Pancreas (tissue), 10 donors: ENCODE measurements around the gene TREM2. TPM values are rescaled to one million over a fixed set of nuclear protein-coding genes. Genes with fewer than 3 reads are reported as not detected.

Experiments
- ATAC-seq, 4 donors: fragments of 200-7000 bp; cut with Tn5 transposase; one replicate each; pipeline versions ENCODE4 v1.8.0 to v1.9.1; 2020; ENCODE audit warnings: mild to moderate bottlenecking in 4 of 4, moderate library complexity in 4 of 4
- DNase-seq, 6 donors: peaks; one replicate each; pipeline ENCODE4 v3.0.0-alpha.2; 2020
- FAIRE-seq: peaks from 2 replicates; lab custom pipeline; 2012; peaks lifted over from hg19 to GRCh38; lab: Jason Lieb, UNC
- H3K27ac ChIP-seq, 4 donors: fragments of 200-600 bp; sonication (generic); 1 replicate in 3 of 4; 2 replicates in 1 of 4; pipeline versions ENCODE4 v1.5.0 to v1.8.0; 2020
- H3K27me3 ChIP-seq, 4 donors: fragments of 200-600 bp; one replicate each; pipeline ENCODE4 v1.8.0; 2021
- H3K36me3 ChIP-seq, 3 donors: fragments of 200-600 bp; sonication (generic) in 1 of 3; one replicate each; pipeline versions ENCODE4 v1.5.0 to v1.8.0; 2020 to 2021
- H3K4me1 ChIP-seq, 3 donors: fragments of 200-600 bp; one replicate each; pipeline ENCODE4 v1.8.0; 2021
- H3K4me3 ChIP-seq, 4 donors: fragments of 200-600 bp; sonication (generic) in 2 of 4; one replicate each; pipeline versions ENCODE4 v1.5.0 to v1.8.0; 2020 to 2021
- H3K9me3 ChIP-seq, 4 donors: fragments of 200-600 bp; one replicate each; pipeline ENCODE4 v1.8.0; 2021
- WGBS, 2 donors: extraction: QIAGEN DNeasy Blood & Tissue Kit; methylation state at CpG; one replicate each; pipeline ENCODE4 v1.1.7; 2013; 5-methylcytosine and 5-hydroxymethylcytosine counted together
- intact Hi-C, 3 donors: fragments of 100-400 bp; cut with DNase I; formaldehyde crosslinking; loops; one replicate each; pipeline versions ENCODE4 v1.11.1 to v1.14.2; 2022
- polyA plus RNA-seq, 2 donors: library from polyadenylated mRNA; stranded (reverse); fragments of 200-250 nt; gene quantifications; one replicate each; pipeline ENCODE4 v1.2.3, GENCODE V29; 2013
- total RNA-seq, 6 donors: library from RNA; stranded (reverse); fragmentation: NEBNext Ultra II Directional in 4 of 6; extraction: Animal tissue kit (Norgen Biotek cat#: 25700) in 4 of 6; gene quantifications; one replicate each; pipeline versions ENCODE4 v1.2.1 to v1.2.4, GENCODE V29; 2021 to 2023
- TF ChIP-seq, protein P1 (sequence below), 4 donors: fragments of 200-600 bp; sonication (generic) in 3 of 4; IDR thresholded peaks; one replicate each; pipeline versions ENCODE4 v1.5.0 to v1.8.0; 2021; ENCODE audit warnings: antibody characterized with exemption in 4 of 4
- donor health status: healthy with polysubstance abuse.
- donor health status: DM: no; HTN: no; CAD: no; lungs with moderate emphysema.
- donor health status: DM: no; HTN: no; CAD: no.
- donor health status: control.
- donor health status: control.
- donor health status: Bipolar disorder and iron deficiency.
- donor health status: DM: yes; HTN: yes; CAD: no.
- donor health status: DM: no; HTN: no; CAD: no.
- donor health status: DM: no; HTN: no; CAD: no.
- donor health status: DM: yes; HTN: yes; CAD: no.

TREM2 gene
- total and polyA plus RNA-seq, 8 donors = 0.59 to 27.1 (median 2.1) TPM

DNA sequence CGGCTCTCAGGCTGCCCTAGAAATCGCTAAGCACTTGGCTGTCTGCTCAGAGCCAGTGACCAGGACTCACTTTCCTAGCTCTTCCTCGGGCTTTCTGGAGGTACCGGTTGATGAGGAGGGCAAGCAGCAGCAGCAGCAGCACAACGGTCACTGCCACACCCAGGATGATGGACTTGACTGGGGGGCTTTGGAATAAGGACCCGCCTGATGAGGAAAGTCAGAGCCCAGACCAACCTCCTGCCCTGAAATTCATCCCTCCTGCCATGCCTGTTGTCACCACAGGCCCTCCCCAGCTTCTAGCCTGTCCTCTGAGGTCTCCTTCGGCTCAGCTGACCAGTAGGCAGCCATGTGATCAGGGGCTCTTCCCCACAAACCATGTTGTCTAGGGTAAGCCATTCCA is 21.8 kb upstream of the TREM2 start:
- no peak overlapping the region for H3K4me3 ChIP-seq
- ATAC-seq (no peak), FAIRE-seq (no peak), DNase-seq (no peak)
- no peaks in the 10 kb centered on the region for H3K36me3 ChIP-seq
- H3K27me3 ChIP-seq = no peaks in the 10 kb centered on the region
- no peaks in the 10 kb centered on the region for H3K9me3 ChIP-seq
- no peaks in the 10 kb centered on the region for H3K4me1 ChIP-seq
- H3K27ac ChIP-seq = no peak overlapping the region
- 72 to 79% methylated on average over 7 of the region's 7 CpGs for WGBS, 2 donors
- TF ChIP-seq, protein P1, sequence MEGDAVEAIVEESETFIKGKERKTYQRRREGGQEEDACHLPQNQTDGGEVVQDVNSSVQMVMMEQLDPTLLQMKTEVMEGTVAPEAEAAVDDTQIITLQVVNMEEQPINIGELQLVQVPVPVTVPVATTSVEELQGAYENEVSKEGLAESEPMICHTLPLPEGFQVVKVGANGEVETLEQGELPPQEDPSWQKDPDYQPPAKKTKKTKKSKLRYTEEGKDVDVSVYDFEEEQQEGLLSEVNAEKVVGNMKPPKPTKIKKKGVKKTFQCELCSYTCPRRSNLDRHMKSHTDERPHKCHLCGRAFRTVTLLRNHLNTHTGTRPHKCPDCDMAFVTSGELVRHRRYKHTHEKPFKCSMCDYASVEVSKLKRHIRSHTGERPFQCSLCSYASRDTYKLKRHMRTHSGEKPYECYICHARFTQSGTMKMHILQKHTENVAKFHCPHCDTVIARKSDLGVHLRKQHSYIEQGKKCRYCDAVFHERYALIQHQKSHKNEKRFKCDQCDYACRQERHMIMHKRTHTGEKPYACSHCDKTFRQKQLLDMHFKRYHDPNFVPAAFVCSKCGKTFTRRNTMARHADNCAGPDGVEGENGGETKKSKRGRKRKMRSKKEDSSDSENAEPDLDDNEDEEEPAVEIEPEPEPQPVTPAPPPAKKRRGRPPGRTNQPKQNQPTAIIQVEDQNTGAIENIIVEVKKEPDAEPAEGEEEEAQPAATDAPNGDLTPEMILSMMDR (IDR thresholded peaks at IDR 0.05) = no peak
- intact Hi-C loops = no loop called here

DNA sequence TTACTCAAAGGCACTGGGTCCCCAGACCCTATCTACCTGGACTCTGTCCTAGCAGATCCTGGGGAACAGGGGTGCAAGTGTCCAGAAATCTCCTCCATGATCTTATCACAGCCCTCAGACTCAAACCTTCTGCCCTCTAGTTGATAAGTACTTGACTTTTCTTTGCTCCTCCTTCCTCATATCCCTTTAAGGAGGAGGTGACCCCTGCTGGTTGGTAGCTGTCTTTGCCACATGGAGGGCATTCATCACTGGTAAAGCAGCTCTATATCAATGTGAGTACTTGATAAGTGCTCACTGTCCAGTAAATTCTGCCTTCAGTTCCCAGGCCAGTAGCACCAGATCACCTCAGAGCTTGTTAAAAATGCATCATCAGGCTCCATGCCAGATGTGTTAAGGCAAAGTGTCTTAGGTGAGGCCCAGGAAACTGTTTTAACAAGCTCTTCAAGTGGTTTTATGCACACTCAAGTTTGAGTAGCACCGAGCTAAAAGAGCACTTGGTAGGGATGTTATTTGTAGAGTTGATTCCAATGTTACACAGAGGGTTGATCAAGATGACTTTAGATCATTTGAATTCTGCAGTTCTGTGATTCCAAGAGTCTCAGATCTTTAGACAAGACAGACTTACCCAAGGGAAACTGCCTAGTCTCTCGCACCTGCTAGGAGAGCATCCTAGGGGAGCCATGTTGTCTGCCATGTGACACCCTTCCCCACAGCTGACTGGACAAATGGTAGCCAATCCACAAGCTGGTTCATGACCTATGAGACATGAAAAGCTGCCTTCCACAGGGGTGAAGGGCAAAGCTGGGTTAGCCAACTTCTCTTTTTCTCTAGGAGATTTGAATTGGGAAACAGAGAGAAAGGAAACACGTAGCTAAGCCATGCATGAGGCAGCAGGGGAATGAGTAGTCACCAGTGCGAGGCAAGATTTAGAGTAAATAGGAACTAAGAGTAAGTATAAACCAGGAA is 19.4 kb upstream of the TREM2 start:
- Histone ChIP-seq H3K27ac (peak overlapping the region in 1 of 4 donors; percentile 42), H3K4me3 (no peak overlapping the region), H3K4me1 (no peaks in the 10 kb centered on the region), H3K9me3 (no peaks in the 10 kb centered on the region), H3K36me3 (no peaks in the 10 kb centered on the region), H3K27me3 (no peaks in the 10 kb centered on the region)
- peak in 2 of 6 donors; percentile 22 to 30 for DNase-seq
- TF ChIP-seq, protein P1 (IDR thresholded peaks at IDR 0.05) = peak in 3 of 4 donors; percentile 23 to 40 (median 36)
- intact Hi-C loops = no loop called here
- FAIRE-seq = no peak
- peak in 3 of 4 donors; percentile 80 to 89 (median 87) for ATAC-seq
- WGBS, 2 donors = 68 to 76% methylated on average over 4 of the region's 4 CpGs

DNA sequence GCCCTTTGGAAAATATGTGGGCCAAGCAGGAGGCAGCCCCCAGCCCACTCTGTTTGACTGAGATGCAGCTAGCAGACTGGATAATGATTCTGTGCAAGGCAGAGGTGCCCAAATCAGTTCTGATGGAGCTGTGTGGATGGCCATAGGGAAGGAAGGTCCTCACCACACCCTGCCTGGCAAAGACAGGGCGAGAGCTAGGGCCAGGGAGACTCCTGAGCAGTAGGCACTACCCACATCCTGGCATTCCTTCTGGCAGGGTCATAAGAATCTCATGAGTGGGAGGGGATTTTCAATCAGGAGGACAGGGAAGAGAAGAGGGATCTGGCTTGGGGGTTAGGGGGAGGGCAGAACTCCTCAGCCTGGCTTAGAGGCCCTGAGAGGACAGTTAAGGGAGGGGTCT is 18.6 kb upstream of the TREM2 start:
- intact Hi-C loops = no loop called here
- Histone ChIP-seq H3K4me3 (no peak overlapping the region), H3K27me3 (no peaks in the 10 kb centered on the region), H3K9me3 (no peaks in the 10 kb centered on the region), H3K4me1 (no peaks in the 10 kb centered on the region), H3K27ac (no peak overlapping the region), H3K36me3 (no peaks in the 10 kb centered on the region)
- DNase-seq (no peak), FAIRE-seq (no peak), ATAC-seq (no peak)
- TF ChIP-seq, protein P1 (IDR thresholded peaks at IDR 0.05) = no peak
- WGBS, 2 donors = 56 to 86% methylated on average over 1 of the region's 1 CpG

DNA sequence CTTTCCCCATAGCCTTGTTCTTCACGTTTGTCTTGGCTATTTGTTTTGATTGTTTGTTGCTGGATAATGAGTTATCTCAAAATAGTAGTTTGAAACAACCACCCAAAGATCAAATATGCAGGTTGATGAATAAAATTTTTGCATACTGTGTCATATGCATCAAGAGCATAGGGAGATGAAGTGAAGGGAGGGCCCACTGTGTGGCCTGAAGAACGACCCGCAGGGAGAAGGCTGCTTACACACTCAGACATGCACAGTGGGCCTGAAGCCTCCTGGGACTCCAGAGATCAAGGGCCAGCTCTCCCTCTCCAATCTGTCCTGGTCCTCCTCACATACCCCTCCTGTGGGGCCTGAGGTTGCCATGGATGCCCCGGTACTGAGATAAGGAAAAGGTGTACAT is 16.2 kb upstream of the TREM2 start:
- Histone ChIP-seq H3K27ac (no peak overlapping the region), H3K4me1 (no peaks in the 10 kb centered on the region), H3K27me3 (no peaks in the 10 kb centered on the region), H3K4me3 (no peak overlapping the region), H3K9me3 (no peaks in the 10 kb centered on the region), H3K36me3 (no peaks in the 10 kb centered on the region)
- TF ChIP-seq, protein P1 (IDR thresholded peaks at IDR 0.05) = no peak
- ATAC-seq (no peak), DNase-seq (no peak), FAIRE-seq (no peak)
- WGBS, 2 donors = 39 to 52% methylated on average over 4 of the region's 4 CpGs
- intact Hi-C loops = no loop called here

DNA sequence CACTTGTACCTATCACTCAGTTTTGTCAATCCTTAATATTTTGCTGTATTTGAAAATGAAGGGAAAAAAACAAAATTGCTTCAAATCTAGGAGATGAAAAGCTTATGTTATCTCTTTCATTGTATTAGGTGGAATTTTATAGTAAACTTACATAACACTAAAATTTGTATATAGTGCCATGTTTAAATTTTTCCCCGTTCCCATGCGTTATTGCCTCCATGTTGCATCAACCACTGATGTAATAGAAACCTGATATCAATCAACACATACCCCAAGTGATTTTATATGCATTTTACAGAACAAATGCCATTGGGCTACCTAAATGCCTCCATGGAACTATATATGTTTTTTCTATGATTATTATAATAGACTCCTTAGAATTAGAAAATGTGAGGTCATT is 14.8 kb upstream of the TREM2 start:
- intact Hi-C loops = no loop called here
- no peak for DNase-seq
- no peaks in the 10 kb centered on the region for H3K27me3 ChIP-seq
- no peaks in the 10 kb centered on the region for H3K9me3 ChIP-seq
- H3K27ac ChIP-seq = no peak overlapping the region
- no peaks in the 10 kb centered on the region for H3K4me1 ChIP-seq
- no peaks in the 10 kb centered on the region for H3K36me3 ChIP-seq
- TF ChIP-seq, protein P1 (IDR thresholded peaks at IDR 0.05) = no peak
- ATAC-seq = no peak
- WGBS, 2 donors = 86 to 92% methylated on average over 2 of the region's 2 CpGs
- no peak for FAIRE-seq
- no peak overlapping the region for H3K4me3 ChIP-seq
